WI38 (cell line): ENCODE data around the gene HS3ST3A1.
A peak's percentile ranks its signal among the peaks of the same experiment; 100 is the strongest.

Experiments used
- H3K4me3 ChIP-seq: 2 replicates; pipeline ENCODE4 v1.5.1; 2011; ENCODE audit warnings: low read depth, mild to moderate bottlenecking, control low read depth, low read length
- CTCF ChIP-seq: IDR thresholded peaks from 2 replicates; pipeline ENCODE4 v1.5.1; 2012; ENCODE audit warnings: low read depth, mild to moderate bottlenecking, control low read depth, low read length

HS3ST3A1 gene

GRCh38 chr17:13598353-13599167 lies 3.2 kb downstream of the HS3ST3A1 start:
- H3K4me3 ChIP-seq = peak overlapping the region; percentile 89
- no peak for TF ChIP-seq CTCF

- H3K4me3 ChIP-seq = peak overlapping the region; percentile 89
- TF ChIP-seq CTCF = peak; percentile 38; the same call in 1 of the 2 replicates
Observed at GRCh38 chr17:13597723-13598347, 3.9 kb downstream of the HS3ST3A1 start.

- H3K4me3 ChIP-seq = peak overlapping the region; percentile 47
Observed at GRCh38 chr17:13596241-13596923, 5.3 kb downstream of the HS3ST3A1 start.

DNA sequence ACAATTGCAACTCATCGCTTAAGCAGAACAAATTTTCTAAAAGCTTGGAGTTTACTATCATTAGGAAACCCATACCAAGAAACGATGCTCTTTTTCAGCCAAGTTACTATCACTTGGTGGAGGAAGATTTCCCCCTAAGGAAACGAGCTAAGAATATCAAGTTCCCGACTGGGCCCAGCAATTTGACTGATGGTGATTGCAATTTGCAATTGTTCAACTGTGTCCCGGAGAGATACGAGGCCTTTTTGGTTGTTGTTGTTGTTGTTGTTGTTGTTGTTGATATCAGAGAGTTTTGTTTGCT lies 6.2 kb downstream of the HS3ST3A1 start:
- no peak for TF ChIP-seq CTCF
- H3K4me3 ChIP-seq = peak overlapping the region; percentile 47

More at GRCh38 chr17:13596241-13596923, 5.3 kb downstream of the HS3ST3A1 start:
- TF ChIP-seq CTCF = no peak

DNA sequence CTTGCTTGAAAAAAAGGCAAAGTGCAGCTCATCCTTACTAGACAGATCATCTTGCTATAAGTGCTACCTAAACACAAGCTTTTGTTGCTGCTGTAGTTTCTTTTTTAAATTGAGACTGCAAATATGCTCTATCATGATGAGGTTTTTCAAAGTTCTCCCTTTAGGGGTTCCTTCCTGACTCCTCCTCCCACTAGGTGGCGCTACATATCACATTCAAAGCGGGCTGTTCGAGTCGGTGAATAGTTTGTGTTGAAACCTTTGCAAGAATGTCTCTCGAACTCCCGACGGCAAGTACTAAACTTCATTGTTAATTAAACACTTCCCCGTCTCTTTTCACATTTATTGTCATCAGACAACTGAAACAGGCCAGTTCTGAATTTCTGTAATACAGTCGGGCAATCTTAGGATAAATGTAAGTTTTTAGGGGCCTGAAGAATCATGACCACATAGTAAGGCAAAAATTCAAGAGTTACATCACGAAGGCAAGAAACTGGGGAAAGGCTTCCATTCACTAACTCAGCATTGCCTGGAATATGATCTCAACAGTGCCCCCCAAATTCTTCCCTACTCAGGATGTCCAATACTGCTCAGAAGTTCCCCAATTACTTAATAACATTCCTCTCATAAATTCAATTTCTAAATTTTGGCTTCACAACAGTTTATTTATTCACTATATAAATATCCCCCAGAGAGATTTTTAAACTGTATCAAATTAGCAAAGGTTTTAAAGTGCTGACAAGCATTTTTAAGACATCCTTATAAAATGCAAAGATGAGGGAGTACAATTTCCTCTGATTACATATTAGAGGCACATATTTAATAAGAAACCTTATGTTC lies 6.7 kb downstream of the HS3ST3A1 start:
- H3K4me3 ChIP-seq = peak overlapping the region; percentile 47
- TF ChIP-seq CTCF = peak; percentile 76

DNA sequence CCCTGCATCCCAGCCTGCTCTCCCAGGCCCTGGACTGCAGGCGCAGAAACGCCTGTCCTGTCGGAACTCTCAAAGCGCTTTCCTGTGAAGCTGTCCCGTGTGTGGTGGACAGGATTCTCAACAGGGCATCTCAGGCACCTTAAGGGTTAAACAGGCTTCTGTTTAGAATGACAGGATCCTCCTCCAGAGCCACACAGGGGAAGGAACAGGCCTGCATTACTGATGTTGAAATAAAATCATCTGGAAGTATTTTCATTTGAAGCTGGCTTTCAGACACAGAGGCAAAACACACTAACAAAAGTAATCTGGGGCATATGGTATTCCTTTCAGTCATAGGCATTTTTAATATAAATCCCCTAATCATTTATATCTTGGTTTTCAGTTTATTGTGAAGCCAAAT lies 7.4 kb downstream of the HS3ST3A1 start:
- no peak for TF ChIP-seq CTCF
- no peak overlapping the region for H3K4me3 ChIP-seq
